HCT116 (cell line): ENCODE results near the gene UBE2H. TPM values are rescaled to one million over a fixed set of nuclear protein-coding genes. Genes with fewer than 3 reads are reported as not detected.

ENCODE experiments used
- ATAC-seq: fragments of 200-7000 bp; cut with Tn5 transposase; 2 replicates; pipeline ENCODE4 v1.9.1; 2020; ENCODE audit warnings: mild to moderate bottlenecking, moderate library complexity
- BruUV-seq: library from RNA; stranded (reverse); fragments of 400-500 nt; replicated peaks from 2 replicates; lab custom pipeline; 2021; lab: Mats Ljungman, UMichigan
- CTCF ChIA-PET: fragments of 300-600 bp; sonication (Branson Sonifier 250); formaldehyde crosslinking; loops from one replicate; lab custom pipeline; 2021; ENCODE audit warnings: antibody characterized with exemption; lab: Charles Lee
- POLR2A ChIA-PET: fragments of 300-600, 350-600 bp; sonication (Branson Sonifier 250); formaldehyde crosslinking; loops from one replicate; lab custom pipeline; 2021; ENCODE audit warnings: antibody characterized with exemption; lab: Charles Lee
- RAD21 ChIA-PET, 2 experiments: fragments of 300-600 bp; sonication (Branson Sonifier 250); formaldehyde crosslinking; loops; one replicate each; lab custom pipeline; 2023; ENCODE audit warnings: low total read pairs in 2 of 2; ENCODE audit not compliant: uncharacterized antibody in 2 of 2, unreplicated experiment in 2 of 2, low non-redundant PET in 1 of 2; lab: Charles Lee
- DNase-seq: peaks from one replicate; pipeline ENCODE4 v3.0.0-alpha.2; 2010; ENCODE audit warnings: low read depth, low spot score
- H2AFZ ChIP-seq: fragments of 200-600 bp; shearing (Covaris generic), sonication (generic); 2 replicates; pipeline ENCODE4 v1.6.1; 2017; ENCODE audit warnings: low read depth, mixed run types, mixed read lengths, antibody characterized with exemption, low read length; ENCODE audit not compliant: poor library complexity, severe bottlenecking
- H3K27ac ChIP-seq: 2 replicates; pipeline ENCODE4 v1.5.1; 2012; ENCODE audit warnings: low read depth, low read length
- H3K27me3 ChIP-seq: fragments of 200-600 bp; sonication (generic); 2 replicates; pipeline ENCODE4 v1.6.1; 2016; ENCODE audit warnings: mixed run types, low read length, mixed read lengths; ENCODE audit not compliant: insufficient read depth
- H3K36me3 ChIP-seq, 2 experiments: fragments of 200-500 bp in 1 of 2; fragments of 200-600 bp in 1 of 2; sonication (Bioruptor generic) in 1 of 2; sonication (generic) in 1 of 2; 2 replicates each; pipeline versions ENCODE4 v1.5.1 to v1.6.1; 2014 to 2016; ENCODE audit warnings: low read length in 2 of 2, inconsistent platforms in 1 of 2, mixed read lengths in 1 of 2, mixed run types in 1 of 2; ENCODE audit not compliant: insufficient read depth in 2 of 2, control insufficient read depth in 1 of 2
- H3K4me1 ChIP-seq, 2 experiments: fragments of 200-600 bp in 1 of 2; sonication (generic) in 1 of 2; 2 replicates each; pipeline versions ENCODE4 v1.5.1 to v1.6.1; 2012 to 2017; ENCODE audit warnings: low read length in 2 of 2, inconsistent platforms in 1 of 2, mild to moderate bottlenecking in 1 of 2, mixed read lengths in 1 of 2, mixed run types in 1 of 2, moderate library complexity in 1 of 2; ENCODE audit not compliant: insufficient read depth in 2 of 2, control insufficient read depth in 1 of 2
- H3K4me2 ChIP-seq: fragments of 200-600 bp; sonication (generic); 2 replicates; pipeline ENCODE4 v1.6.1; 2017; ENCODE audit warnings: mixed run types, low read length, mixed read lengths
- H3K4me3 ChIP-seq, 2 experiments: fragments of 200-600 bp in 1 of 2; sonication (generic) in 1 of 2; replicated peaks in 1 of 2; 2 replicates each; pipeline ENCODE4 v1.5.1; 2011 to 2016; ENCODE audit warnings: low read length in 2 of 2, control low read depth in 1 of 2, low read depth in 1 of 2, mild to moderate bottlenecking in 1 of 2, mixed read lengths in 1 of 2, mixed run types in 1 of 2
- H3K79me2 ChIP-seq: fragments of 200-600 bp; sonication (generic); 2 replicates; pipeline ENCODE4 v1.6.1; 2017; ENCODE audit warnings: mild to moderate bottlenecking, mixed run types, low read length, moderate library complexity, mixed read lengths; ENCODE audit not compliant: insufficient read depth
- H3K9ac ChIP-seq: fragments of 200-600 bp; sonication (generic); 2 replicates; pipeline ENCODE4 v1.6.1; 2016; ENCODE audit warnings: low read length, mixed read lengths
- H3K9me2 ChIP-seq: fragments of 200-600 bp; sonication (generic), shearing (Covaris generic); 2 replicates; pipeline ENCODE4 v1.6.1; 2017; ENCODE audit warnings: mixed run types, mild to moderate bottlenecking, moderate library complexity; ENCODE audit not compliant: insufficient read depth
- H3K9me3 ChIP-seq, 2 experiments: fragments of 200-500 bp in 1 of 2; fragments of 200-600 bp in 1 of 2; sonication (Bioruptor generic) in 1 of 2; sonication (generic) in 1 of 2; 2 replicates each; pipeline ENCODE4 v1.6.1; 2014 to 2017; ENCODE audit warnings: low read length in 2 of 2, mixed read lengths in 2 of 2, inconsistent platforms in 1 of 2, low read depth in 1 of 2, mild to moderate bottlenecking in 1 of 2, mixed run types in 1 of 2, moderate library complexity in 1 of 2; ENCODE audit not compliant: control insufficient read depth in 1 of 2, insufficient read depth in 1 of 2
- H4K20me1 ChIP-seq: fragments of 200-600 bp; sonication (generic), shearing (Covaris generic); 2 replicates; pipeline ENCODE4 v1.6.1; 2017; ENCODE audit warnings: mixed run types, mild to moderate bottlenecking, moderate library complexity; ENCODE audit not compliant: insufficient read depth
- CBX3 ChIP-seq: IDR thresholded peaks from 2 replicates; pipeline ENCODE4 v1.6.1; 2012; ENCODE audit warnings: low read depth
- FOSL1 ChIP-seq: IDR thresholded peaks from 2 replicates; pipeline ENCODE4 v1.6.1; 2012; ENCODE audit warnings: low read depth
- POLR2AphosphoS5 ChIP-seq: IDR thresholded peaks from 2 replicates; pipeline ENCODE4 v1.6.1; 2011; ENCODE audit warnings: mild to moderate bottlenecking, low read depth, low read length, moderate library complexity
- REST ChIP-seq: IDR thresholded peaks from 2 replicates; pipeline ENCODE4 v1.6.1; 2012; ENCODE audit warnings: low read depth
- SIN3A ChIP-seq: IDR thresholded peaks from 2 replicates; pipeline ENCODE4 v1.6.1; 2012; ENCODE audit warnings: low read depth
- SRF ChIP-seq: IDR thresholded peaks from 2 replicates; pipeline ENCODE4 v1.6.1; 2012; ENCODE audit warnings: low read depth
- TCF7L2 ChIP-seq: IDR thresholded peaks from 2 replicates; pipeline ENCODE4 v1.7.0; 2011; ENCODE audit warnings: borderline replicate concordance, inconsistent platforms; ENCODE audit not compliant: insufficient read depth, insufficient read length; ENCODE audit errors: extremely low read depth
- intact Hi-C: fragments of 100-400 bp; cut with micrococcal nuclease; formaldehyde crosslinking; loops from 2 replicates; pipeline ENCODE4 v1.10.0; 2022
- total RNA-seq: library from RNA; stranded (reverse); gene quantifications from one replicate; pipeline ENCODE4 v1.2.1, GENCODE V29; 2021; ENCODE audit not compliant: unreplicated experiment

The UBE2H gene
- total RNA-seq, 1 experiment from 2014 or later = 117 TPM

GRCh38 chr7:129886167-129886817 is 66.5 kb downstream of the UBE2H start:
- no peak overlapping the region for H3K9ac ChIP-seq
- 0 out of 2 replicates have a peak overlapping the region, but pooled peaks have one; percentile 3 for H3K4me2 ChIP-seq
- H2AFZ ChIP-seq = no peak overlapping the region
- no peak for ATAC-seq
- intact Hi-C loops = no loop called here
- ChIA-PET CTCF (no interaction called here), RAD21 (no interaction called here), POLR2A (no interaction called here)
- TF ChIP-seq SIN3A = no peak
- TF ChIP-seq FOSL1 = 0 out of 2 replicates have a peak, but pooled peaks have one; percentile 14
- no peak for TF ChIP-seq REST
- no peak for TF ChIP-seq SRF
- TF ChIP-seq CBX3 = no peak
- TF ChIP-seq POLR2AphosphoS5 = no peak
- TF ChIP-seq TCF7L2 = no peak
- no TSS peak for BruUV-seq
- H3K79me2 ChIP-seq = peaks cover 78% of the 10 kb centered on the region
- H3K27me3 ChIP-seq = no peaks in the 10 kb centered on the region
- peak overlapping the region; percentile 45; the same call in 1 of the 2 replicates for H3K27ac ChIP-seq
- H3K4me3 ChIP-seq = no peak overlapping the region
- no peaks in the 10 kb centered on the region for H3K9me3 ChIP-seq
- peaks cover 0 to 3% of the 10 kb centered on the region in 2 experiments; a peak in 1 of 4 replicates for H3K36me3 ChIP-seq
- H3K4me1 ChIP-seq = peaks cover 32 to 34% of the 10 kb centered on the region in 2 experiments; a peak in 3 of 4 replicates
- no peak for DNase-seq
- H3K9me2 ChIP-seq = no peaks in the 10 kb centered on the region
- H4K20me1 ChIP-seq = no peaks in the 10 kb centered on the region
